HG02870 (cell line): ENCODE measurements around the gene NDUFS6.
"Not testable (repeated sequence)": the region's sequence is repeated elsewhere in the genome, so short reads cannot be mapped to it uniquely, and the experiment has no call there.

Experiments used
- ATAC-seq: cut with Tn5 transposase; IDR thresholded peaks from one replicate; pipeline ENCODE4 v1.9.1; 2021; ENCODE audit warnings: mild to moderate bottlenecking, moderate library complexity; ENCODE audit not compliant: unreplicated experiment

The NDUFS6 gene

GRCh38 chr5:1796371-1797102, 4.7 kb upstream of the NDUFS6 start:
- ATAC-seq: no peak

GRCh38 chr5:1797103-1797800, 4.0 kb upstream of the NDUFS6 start:
- ATAC-seq: no peak

DNA sequence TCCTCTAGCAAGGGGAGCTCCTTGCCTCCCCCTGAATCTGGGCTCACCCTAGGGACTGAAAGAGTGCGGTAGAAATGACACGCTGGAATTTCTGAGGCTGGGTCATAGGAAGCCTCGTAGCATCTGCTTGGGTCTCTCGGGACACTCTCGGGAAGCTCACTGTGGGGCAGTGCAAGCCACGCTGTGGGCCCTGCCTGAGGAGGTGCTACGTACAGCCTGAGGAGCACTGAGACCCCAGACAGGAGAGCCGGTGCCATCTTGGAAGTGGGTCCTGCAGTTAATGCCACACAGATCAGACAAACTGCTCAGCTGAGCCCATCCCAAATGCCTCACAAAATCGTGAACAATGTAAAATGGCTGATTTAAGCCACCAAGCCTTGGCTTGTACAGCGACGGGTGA, 3.4 kb upstream of the NDUFS6 start:
- ATAC-seq: no peak

DNA sequence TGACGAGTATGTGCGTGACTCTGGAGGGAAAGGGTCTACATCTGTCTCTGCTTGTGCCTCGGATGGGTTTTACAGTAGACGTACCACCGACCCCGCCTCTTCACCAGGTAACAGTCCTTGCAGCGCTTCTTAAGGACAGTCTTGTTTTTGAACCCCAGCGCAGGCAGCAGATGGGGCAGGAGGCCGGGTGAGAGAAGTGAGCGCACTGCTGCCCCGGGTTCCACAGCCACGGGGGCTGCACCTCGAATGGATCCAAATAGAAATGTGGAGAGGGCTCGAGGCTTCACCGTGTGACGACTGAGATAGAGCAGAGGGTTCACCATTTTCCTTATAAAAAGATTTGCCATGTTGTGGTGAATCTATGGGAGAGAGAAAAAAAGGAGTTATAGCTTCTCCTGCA, 2.6 kb upstream of the NDUFS6 start:
- not testable (repeated sequence) for ATAC-seq

- peak; percentile 32 for ATAC-seq
Measured at GRCh38 chr5:1799110-1799601, 2.1 kb upstream of the NDUFS6 start.

GRCh38 chr5:1799602-1800471, 1.4 kb upstream of the NDUFS6 start, which contains the start of gene MRPL36:
TSS of gene MRPL36 (minus strand) at chr5:1799837. CDS start at chr5:1798935, 902 bp downstream.
- ATAC-seq: peak; percentile 55

DNA sequence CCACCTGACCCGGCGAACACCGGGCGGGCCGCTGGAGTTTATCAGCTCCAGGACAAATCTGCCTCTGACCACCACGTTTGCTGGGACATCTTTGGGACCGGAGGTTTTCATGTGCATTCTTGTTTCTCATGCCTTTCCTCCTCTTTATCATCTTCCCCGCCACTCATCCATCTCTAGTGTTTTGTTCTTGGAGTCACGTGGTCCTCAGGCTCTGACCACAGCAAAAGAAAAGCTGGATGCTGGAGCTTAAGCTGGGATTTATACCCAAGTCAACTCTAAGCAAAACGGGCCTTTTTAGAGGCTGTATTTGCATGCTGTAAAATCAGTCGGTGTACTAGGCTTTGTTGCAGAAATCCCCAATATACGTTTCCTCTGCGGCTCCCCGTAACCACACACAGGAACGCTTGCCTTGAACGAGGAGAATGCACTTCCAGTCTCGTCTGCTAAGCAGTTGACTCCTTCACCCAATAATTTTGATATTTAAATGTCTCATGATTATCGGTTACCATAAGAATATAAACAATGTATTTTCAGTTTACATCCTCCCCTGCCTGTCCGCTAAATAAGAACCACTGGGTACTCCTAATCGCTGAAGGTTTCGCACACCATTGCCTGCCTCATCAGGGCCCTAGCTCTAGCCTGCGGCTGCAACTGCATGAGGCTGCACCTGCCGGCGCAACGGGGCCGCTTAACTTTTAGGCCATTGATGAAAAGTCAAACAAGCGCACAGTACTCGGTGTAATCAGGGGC, 560 bp upstream of the NDUFS6 start:
- ATAC-seq: peak; percentile 33

DNA sequence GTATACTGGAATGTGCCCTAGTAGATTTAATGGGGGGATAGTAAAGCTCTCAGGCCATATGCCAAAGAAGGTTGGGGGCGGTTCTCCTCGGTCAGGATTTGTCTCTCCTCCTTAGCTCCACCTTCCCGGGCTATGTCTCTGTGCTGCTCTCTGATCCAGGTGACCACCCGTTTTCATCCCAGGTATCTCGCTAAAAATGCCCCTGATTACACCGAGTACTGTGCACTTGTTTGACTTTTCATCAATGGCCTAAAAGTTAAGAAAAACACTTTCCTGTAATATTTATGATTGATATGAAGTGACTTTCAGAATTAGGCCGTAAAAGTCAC, 724 bp downstream of the NDUFS6 start:
- no peak for ATAC-seq

DNA sequence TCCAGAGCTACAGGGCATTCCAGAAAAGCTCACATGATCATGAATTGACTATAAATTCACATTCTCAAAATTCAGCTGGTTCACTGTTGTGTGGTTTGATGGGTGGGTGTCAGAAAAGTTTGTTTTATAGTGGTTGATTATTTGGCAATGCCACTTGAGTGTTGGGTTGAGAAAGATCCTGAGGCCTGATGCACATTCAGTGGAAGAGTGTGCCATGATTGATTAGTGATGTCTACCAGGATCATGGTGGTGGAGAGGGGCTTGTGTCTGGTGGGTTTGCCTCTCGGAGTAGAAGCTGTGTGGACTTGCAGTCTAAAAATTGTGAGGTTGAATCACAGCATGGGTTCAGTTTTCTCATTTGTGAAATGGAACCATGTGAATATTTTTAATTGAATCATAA, 2.0 kb downstream of the NDUFS6 start:
- no peak for ATAC-seq

- no peak for ATAC-seq
Measured at GRCh38 chr5:1804001-1804690, 2.9 kb downstream of the NDUFS6 start.

DNA sequence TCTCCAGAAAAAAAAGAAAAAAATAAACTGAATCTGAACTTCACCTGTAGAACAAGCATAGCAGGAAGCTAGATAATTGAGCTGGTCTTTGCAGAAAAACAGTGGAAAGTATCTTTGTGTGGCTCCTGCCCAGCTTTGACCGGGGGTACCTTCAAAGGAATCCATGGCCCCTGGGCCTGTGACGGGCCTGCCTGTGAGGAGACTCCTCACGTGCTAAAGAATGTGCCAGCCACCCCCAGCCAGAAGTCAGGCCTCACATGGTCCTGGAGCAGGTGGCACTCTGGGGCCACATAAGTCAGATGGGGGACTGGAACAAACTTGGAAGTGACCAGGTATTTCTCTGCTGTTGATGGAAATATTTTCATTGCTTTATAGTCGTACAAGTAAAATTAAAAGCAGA, 4.1 kb downstream of the NDUFS6 start:
- ATAC-seq: no peak

DNA sequence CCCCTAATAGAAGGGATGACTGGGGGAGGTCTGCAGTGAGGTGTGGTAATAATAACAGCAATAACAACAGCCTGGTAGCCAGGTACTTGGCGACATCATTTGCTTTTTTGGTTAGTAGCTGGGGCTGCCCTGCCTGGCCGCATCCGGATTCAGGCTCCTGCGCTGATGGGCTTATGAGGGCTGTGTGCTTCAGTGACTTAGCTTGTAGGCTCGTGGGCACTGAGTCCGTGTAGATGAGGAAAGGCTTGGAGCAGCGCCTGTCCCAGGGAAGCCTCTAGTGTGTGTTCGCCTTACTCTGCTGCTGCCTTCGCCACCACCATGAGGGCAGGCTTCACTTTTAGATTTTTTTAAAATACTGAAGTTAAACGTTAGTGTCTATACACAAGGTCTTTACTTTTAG, 4.5 kb downstream of the NDUFS6 start:
- ATAC-seq: no peak

GRCh38 chr5:1806199-1806598, 5.0 kb downstream of the NDUFS6 start:
- ATAC-seq: no peak

DNA sequence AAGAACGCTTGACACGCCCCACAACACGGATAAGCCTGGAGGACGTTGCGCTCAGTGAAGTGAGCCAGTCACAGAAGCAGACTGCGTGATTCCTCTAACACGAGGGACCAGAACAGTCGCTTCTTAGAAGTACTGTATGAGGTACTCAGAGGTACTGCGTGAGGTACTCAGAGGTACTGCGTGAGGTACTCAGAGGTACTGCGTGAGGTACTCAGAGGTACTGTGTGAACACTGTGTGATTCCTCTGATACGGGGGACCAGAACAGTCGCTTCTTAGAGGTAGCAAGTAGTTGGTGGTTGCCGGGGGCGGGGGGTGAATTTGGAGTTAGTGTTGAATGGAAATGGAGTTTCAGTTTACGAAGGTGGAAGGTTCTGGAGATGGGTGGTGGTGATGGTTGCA, 5.8 kb downstream of the NDUFS6 start:
- no peak for ATAC-seq

DNA sequence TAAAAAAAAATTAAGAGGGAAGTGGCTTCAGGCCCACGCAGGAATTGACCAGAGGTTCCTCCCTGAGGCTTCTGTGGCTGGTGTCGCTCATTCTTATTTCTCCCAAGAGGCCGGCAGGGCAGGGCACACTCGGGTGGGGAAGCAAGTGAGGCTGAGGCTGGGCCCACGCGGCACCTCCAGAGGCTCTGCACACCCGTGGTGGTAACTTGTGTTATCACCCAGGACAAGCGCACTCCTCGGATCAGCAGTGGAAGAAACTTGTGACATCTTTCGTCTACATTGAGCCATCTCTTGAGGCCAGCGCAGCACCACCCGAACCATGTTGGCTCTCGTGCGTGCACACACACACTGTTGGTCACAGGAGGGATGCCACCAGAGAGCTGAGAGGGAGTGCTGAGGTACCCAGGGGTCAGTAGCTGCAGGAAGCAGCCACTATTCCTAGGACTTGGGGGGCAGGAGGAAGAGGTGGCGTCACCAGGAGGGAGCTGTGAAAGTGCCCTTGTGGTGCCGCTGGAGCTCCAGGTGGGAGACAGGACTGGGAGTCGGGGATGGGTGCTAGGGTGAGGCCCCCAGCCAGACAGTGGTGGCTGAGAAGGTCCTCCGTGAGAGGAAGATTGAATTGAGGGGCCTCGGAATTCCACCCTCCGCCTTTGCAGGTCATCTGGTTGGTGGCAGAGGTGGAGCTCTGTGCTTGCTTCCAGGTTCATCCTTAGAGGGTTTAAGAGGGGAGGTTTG, 6.4 kb downstream of the NDUFS6 start:
- ATAC-seq: no peak

DNA sequence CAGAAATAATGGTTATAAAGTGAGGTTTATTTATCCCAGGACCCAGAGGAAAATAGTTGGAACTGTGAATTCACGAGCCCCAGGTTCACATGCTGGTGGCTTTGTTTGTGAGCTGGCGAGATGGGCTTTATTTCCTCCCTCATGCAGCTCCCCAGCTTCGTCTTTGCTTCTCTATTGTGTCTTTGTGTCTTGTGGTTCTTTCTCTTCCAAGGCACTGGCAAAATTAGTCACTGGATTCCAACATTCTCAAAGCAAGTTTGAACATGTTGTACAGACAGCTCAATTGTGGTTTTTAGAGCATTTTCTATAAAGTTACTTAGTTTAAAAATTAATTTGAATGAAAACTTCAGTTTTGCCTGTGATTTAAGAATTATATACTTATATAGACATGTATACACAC, 7.2 kb downstream of the NDUFS6 start:
- no peak for ATAC-seq

GRCh38 chr5:1809416-1810035, 8.3 kb downstream of the NDUFS6 start:
- no peak for ATAC-seq

DNA sequence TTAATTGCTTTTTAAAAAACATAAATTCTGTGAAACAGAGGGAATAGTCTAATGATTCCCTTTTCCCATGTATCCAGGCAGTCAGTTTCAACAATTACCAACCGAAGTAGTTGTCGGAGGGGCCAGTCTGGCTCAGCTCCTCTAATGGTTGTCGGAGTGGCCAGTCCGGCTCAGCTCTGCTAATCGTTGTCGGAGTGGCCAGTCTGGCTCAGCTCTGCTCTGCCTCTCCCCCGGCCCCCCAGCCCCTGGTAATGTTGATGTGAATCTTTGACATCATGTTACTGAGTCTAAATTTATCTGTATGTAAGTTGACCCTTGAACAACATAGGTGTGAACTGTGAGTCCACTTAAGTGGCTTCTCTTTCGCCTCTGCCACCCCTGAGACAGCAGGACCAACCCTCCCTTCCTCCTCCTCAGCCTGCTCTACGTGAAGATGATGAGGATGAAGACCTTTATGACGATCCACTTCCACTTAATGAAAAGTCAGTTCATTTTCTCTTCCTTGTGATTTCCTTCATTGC, 9.4 kb downstream of the NDUFS6 start:
- no peak for ATAC-seq
